Measurements from ENCODE around the gene CLASRP. TPM values are rescaled to one million over a fixed set of nuclear protein-coding genes. Genes with fewer than 3 reads are reported as not detected.

The CLASRP gene
- total RNA-seq, 1 experiment from 2014 or later = 79.9 TPM

DNA sequence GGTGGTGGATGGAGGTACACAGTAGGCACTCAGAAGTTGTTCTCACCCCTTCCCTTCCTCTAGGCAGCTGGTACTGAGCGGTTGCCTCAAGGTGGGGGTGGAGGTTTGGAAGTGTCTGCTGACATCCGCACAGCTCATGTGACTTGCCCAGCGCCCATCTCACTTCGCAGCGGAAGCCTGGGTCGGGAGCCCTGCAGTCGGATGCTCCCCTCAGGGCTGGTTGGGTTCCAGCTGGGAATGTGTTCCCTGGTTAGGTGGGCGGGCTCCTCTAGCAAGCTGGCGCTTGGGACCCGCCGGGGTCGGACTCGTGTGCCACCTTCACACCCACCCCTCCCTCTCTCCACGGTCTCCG is 64.3 kb downstream of the CLASRP start:
- H3K4me1 ChIP-seq (ENCODE audit: control insufficient read depth in 1 of 2, insufficient read depth in 2 of 2, low read length in 2 of 2) = peaks cover 3 to 6% of the 10 kb centered on the region in 2 experiments; a peak in 3 of 4 replicates
- H3K9me2 ChIP-seq (ENCODE audit: insufficient read depth) = no peaks in the 10 kb centered on the region
- CTCF ChIA-PET = no interaction called here
- H3K27ac ChIP-seq (ENCODE audit: low read depth, low read length) = no peak overlapping the region
- BruUV-seq (replicated peaks) = no TSS peak
- intact Hi-C loops (cut with micrococcal nuclease) = no loop called here
- no peak overlapping the region for H3K4me3 ChIP-seq (replicated peaks in 1 of 2; ENCODE audit: low read depth in 1 of 2, low read length in 2 of 2)
- POLR2A ChIA-PET = no interaction called here
- no peaks in the 10 kb centered on the region for H3K27me3 ChIP-seq (ENCODE audit: insufficient read depth, low read length)
- no peaks in the 10 kb centered on the region for H3K9me3 ChIP-seq (ENCODE audit: control insufficient read depth in 1 of 2, insufficient read depth in 1 of 2, low read depth in 1 of 2, low read length in 2 of 2)
- H3K4me2 ChIP-seq (ENCODE audit: low read length) = no peak overlapping the region
- TF ChIP-seq SRF (IDR thresholded peaks at IDR 0.05; ENCODE audit: low read depth) = no peak
- TF ChIP-seq EGR1 (IDR thresholded peaks at IDR 0.05; ENCODE audit: low read depth) = no peak
- TF ChIP-seq EZH2phosphoT487 (IDR thresholded peaks at IDR 0.05; ENCODE audit: borderline replicate concordance) = no peak
- no peak for TF ChIP-seq ZFX (IDR thresholded peaks at IDR 0.05)
- TF ChIP-seq, protein P1, sequence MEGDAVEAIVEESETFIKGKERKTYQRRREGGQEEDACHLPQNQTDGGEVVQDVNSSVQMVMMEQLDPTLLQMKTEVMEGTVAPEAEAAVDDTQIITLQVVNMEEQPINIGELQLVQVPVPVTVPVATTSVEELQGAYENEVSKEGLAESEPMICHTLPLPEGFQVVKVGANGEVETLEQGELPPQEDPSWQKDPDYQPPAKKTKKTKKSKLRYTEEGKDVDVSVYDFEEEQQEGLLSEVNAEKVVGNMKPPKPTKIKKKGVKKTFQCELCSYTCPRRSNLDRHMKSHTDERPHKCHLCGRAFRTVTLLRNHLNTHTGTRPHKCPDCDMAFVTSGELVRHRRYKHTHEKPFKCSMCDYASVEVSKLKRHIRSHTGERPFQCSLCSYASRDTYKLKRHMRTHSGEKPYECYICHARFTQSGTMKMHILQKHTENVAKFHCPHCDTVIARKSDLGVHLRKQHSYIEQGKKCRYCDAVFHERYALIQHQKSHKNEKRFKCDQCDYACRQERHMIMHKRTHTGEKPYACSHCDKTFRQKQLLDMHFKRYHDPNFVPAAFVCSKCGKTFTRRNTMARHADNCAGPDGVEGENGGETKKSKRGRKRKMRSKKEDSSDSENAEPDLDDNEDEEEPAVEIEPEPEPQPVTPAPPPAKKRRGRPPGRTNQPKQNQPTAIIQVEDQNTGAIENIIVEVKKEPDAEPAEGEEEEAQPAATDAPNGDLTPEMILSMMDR (IDR thresholded peaks at IDR 0.05 in 2 of 3, conservative IDR thresholded peaks at IDR 0.05 in 1 of 3; ENCODE audit: borderline replicate concordance in 1 of 3, insufficient read depth in 1 of 3, low read depth in 2 of 3, low read length in 2 of 3) = no peak
- no peak for TF ChIP-seq CBX3 (IDR thresholded peaks at IDR 0.05; ENCODE audit: low read depth)
- no peak for TF ChIP-seq FOSL1 (IDR thresholded peaks at IDR 0.05; ENCODE audit: low read depth)
- no peak for TF ChIP-seq POLR2A (IDR thresholded peaks at IDR 0.05; ENCODE audit: borderline replicate concordance, extremely low read depth, insufficient read depth, insufficient read length)
- TF ChIP-seq, protein P2, sequence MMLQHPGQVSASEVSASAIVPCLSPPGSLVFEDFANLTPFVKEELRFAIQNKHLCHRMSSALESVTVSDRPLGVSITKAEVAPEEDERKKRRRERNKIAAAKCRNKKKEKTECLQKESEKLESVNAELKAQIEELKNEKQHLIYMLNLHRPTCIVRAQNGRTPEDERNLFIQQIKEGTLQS (IDR thresholded peaks at IDR 0.05) = no peak
- no peak for ATAC-seq
- no peaks in the 10 kb centered on the region for H4K20me1 ChIP-seq (ENCODE audit: insufficient read depth)
- H3K36me3 ChIP-seq (ENCODE audit: control insufficient read depth in 1 of 2, insufficient read depth in 2 of 2, low read length in 2 of 2) = no peaks in the 10 kb centered on the region
- RAD21 ChIA-PET (ENCODE audit: low non-redundant PET in 1 of 2, low total read pairs in 2 of 2, uncharacterized antibody in 2 of 2, unreplicated experiment in 2 of 2) = no interaction called here
- H2AFZ ChIP-seq (ENCODE audit: low read depth, low read length, poor library complexity, severe bottlenecking) = no peak overlapping the region
- H3K79me2 ChIP-seq (ENCODE audit: insufficient read depth, low read length) = peaks cover 90% of the 10 kb centered on the region
- no peak for DNase-seq (ENCODE audit: low read depth, low spot score)
- H3K9ac ChIP-seq (ENCODE audit: low read length) = no peak overlapping the region

Data from HCT116 (cell line).